Activated CD8-positive, alpha-beta memory T cell treated with anti-CD3 and anti-CD28 coated beads for 48 hours (primary cell): Measurements from ENCODE around the gene OSBPL3.
A peak's percentile ranks its signal among the peaks of the same experiment; 100 is the strongest.

Experiments used
- DNase-seq, 3 experiments: peaks; one replicate each; pipeline ENCODE4 v3.0.0-alpha.2; 2020; ENCODE audit warnings: low read depth in 2 of 3, low spot score in 2 of 3

The OSBPL3 gene

GRCh38 chr7:24868741-24869140 lies 111.2 kb downstream of the OSBPL3 start:
- no peak for DNase-seq

- peak in 1 of 3 experiments; percentile 16 for DNase-seq
These were observed 113.9 kb downstream of the OSBPL3 start for GRCh38 chr7:24866004-24866615.

- no peak for DNase-seq
These were observed 115.7 kb downstream of the OSBPL3 start for GRCh38 chr7:24864214-24864817.

GRCh38 chr7:24863626-24864025 lies 116.4 kb downstream of the OSBPL3 start:
- DNase-seq = no peak

- no peak for DNase-seq
These were observed 117.5 kb downstream of the OSBPL3 start for GRCh38 chr7:24862461-24862860.

- no peak for DNase-seq
These were observed 118.6 kb downstream of the OSBPL3 start for GRCh38 chr7:24861336-24861735.

- no peak for DNase-seq
These were observed 119.4 kb downstream of the OSBPL3 start for GRCh38 chr7:24860611-24861010.

- no peak for DNase-seq
These were observed 121.6 kb downstream of the OSBPL3 start for GRCh38 chr7:24858108-24858977.

GRCh38 chr7:24857623-24858022 lies 122.4 kb downstream of the OSBPL3 start:
- DNase-seq = no peak

GRCh38 chr7:24854866-24855265 lies 125.1 kb downstream of the OSBPL3 start:
- DNase-seq = no peak

GRCh38 chr7:24851786-24852185 lies 128.2 kb downstream of the OSBPL3 start:
- no peak for DNase-seq

GRCh38 chr7:24848878-24849277 lies 131.1 kb downstream of the OSBPL3 start:
- no peak for DNase-seq

GRCh38 chr7:24847754-24848153 lies 132.2 kb downstream of the OSBPL3 start:
- DNase-seq = no peak

GRCh38 chr7:24843821-24844434 lies 136.1 kb downstream of the OSBPL3 start:
- no peak for DNase-seq

- DNase-seq = no peak
These were observed 137.3 kb downstream of the OSBPL3 start for GRCh38 chr7:24842449-24843241.

GRCh38 chr7:24842029-24842428 lies 137.9 kb downstream of the OSBPL3 start:
- DNase-seq = no peak

- no peak for DNase-seq
These were observed 139.4 kb downstream of the OSBPL3 start for GRCh38 chr7:24840563-24840962.

GRCh38 chr7:24836084-24836483 lies 143.9 kb downstream of the OSBPL3 start:
- DNase-seq = no peak

GRCh38 chr7:24835643-24836042 lies 144.3 kb downstream of the OSBPL3 start:
- DNase-seq = no peak

GRCh38 chr7:24834128-24834798 lies 145.7 kb downstream of the OSBPL3 start:
- no peak for DNase-seq
